NCI-H1105 (cell line): ENCODE measurements around the gene CDC25A.
"Not testable (repeated sequence)": the region's sequence is repeated elsewhere in the genome, so short reads cannot be mapped to it uniquely, and the experiment has no call there.

Experiments used
- DNase-seq: peaks from one replicate; lab custom pipeline; 2025; lab: John Stamatoyannopoulos, UW

Gene CDC25A

DNA sequence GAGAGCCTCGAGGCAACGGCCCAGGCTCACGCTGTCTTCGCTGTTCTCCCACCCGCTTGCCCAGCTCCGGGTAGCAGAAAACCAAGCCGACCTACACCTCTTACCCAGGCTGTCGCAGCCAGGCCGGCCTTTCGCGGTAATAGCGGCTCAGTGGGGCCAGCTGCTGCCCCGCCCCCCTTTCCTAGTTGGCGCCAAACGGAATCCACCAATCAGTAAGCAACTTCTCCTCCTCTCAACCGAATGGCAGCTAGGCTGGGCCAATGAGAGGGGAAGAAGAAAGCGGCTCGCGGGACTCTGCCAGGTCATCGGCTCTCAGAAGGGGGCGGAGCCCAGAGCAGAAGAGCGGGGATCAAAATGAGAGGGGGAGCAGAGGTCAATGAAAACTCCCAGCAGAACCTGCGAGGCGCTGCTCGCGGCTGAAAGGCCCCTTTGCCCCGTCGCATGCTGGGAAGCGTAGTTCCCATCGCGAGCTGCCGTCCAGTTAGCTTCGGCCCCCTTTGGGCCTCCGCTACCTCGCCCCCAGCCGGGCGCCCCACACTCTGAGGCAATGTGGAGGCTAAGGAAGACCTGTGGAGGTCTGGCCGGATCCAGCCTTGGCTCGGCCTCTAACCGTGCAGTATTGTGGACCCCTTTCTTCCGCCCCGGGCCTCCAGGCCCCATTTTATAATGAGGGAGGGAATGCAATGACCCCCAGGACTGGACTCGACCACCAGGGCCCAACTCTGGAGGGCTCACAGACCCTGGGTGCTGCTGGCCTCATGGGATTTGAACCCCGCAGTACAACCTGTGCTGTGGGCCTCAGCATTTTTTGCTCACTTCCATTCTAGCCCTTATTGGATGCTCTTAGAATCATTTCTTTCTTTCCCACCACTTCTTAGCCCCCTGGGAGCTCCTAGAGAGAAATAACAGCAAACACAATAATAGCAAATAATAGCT lies at the start of gene CDC25A:
Gene CDC25A, minus strand, starts transcription at position 152 of the 936 bp plus-strand sequence. CDS start 470 bp downstream, outside the sequence.
- peak; percentile 93 for DNase-seq

DNA sequence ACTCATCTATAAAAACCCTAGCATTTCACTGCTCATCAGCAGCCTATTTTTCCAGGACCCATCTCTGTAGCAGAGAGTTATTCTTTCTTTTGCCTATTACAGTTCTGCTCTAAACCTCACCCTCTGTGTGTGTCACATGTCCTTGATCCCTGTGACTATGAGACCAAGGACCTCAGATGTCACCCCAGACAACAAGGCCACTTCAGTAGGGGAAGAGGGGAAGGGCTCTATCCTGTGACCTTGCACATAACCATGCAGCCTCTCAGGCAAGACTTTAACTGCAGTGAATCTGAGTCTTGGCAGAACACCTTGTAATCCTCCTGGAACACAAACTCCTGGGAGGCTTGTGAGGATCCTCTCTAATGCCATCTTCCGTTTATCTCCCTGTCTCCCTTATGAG lies 48.3 kb upstream of the CDC25A start:
- DNase-seq: no peak

DNA sequence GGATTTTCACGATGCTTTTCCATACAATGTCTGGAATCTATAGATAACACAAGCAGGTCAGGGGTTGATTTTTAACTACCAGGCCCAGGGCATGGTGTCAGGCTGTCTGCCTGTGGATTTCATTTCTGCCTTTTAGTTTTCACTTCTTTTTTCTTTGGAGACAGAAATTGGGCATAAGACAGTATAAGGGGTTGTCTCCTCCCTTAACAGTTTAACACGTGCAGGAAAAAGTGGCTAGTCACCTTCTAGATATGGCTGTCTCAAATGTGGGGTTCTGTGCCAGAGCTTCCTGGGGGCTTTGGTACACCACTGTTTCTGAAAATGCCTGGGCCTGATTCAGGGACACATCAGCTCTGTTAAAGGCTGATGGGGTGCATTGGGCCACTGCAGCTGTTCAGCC lies 45.3 kb upstream of the CDC25A start:
- DNase-seq: no peak

GRCh38 chr3:48232734-48233133 lies 44.5 kb upstream of the CDC25A start:
- DNase-seq: peak; percentile 55

DNA sequence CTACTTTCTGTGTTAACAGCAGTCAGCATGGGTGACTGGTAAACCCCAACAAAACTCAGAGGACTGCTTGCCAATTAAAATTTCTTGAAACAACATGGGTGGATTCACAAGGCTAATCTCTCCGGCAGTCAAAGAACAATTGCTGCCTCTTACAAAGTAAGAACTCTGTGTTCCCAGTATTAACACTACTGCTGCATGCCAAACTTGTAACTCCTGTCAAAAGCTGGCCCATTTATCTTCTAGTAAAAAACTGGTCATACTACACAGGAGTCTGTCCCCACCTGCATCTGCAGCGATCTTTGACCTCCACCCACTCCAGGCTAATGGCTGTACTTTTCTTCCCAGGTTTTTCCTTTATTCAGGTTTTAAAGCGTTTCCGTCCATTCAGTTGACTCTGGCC lies 44.0 kb upstream of the CDC25A start:
- DNase-seq: no peak

- no peak for DNase-seq
Observed at GRCh38 chr3:48226939-48227338, 38.7 kb upstream of the CDC25A start.

DNA sequence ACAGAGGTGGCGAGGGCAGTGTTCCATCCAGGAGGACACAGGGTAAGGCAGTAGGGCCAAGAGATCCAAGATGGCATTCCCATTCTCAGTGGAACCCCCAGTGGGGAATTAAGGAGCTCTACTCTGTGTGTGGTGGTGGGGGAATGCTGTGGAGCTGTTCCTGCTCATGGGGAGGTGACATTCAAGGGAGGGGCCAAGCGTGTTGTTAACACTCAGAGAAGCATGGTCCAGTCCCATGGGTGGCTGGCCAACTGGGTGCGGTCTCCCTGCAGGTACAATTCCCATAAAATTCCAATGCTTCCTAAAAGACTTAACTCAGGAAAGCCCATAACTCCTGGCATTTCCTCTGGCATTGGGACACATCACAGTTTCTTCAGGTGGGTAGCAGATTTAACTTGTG lies 37.4 kb upstream of the CDC25A start:
- DNase-seq: no peak

GRCh38 chr3:48222616-48223513 lies 34.6 kb upstream of the CDC25A start, which contains the start of gene CAMP:
Gene CAMP (plus strand): TSS chr3:48223495. CDS start chr3:48223512, 17 bp downstream.
- no peak for DNase-seq

GRCh38 chr3:48220746-48221145 lies 32.5 kb upstream of the CDC25A start:
- no peak for DNase-seq

- DNase-seq: no peak
Observed at GRCh38 chr3:48219543-48219942, 31.3 kb upstream of the CDC25A start.

DNA sequence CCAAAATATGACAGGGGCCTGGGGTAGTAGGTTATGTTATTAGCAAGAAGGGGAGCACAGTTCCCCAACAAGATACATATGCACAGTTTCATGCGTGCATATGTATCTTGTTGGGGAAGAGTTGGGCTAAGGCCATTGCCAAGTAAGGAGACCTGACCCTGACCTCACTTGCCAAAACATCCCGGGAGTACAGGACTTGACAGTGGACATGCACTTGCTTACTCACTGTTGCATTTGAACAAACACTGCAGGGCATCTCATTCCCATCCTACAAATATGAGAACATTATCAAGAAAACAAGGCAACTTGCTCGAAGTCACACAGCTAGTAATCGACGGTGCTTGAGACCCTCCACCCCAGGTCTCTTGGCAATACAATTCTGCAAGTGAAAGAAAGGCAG lies 30.3 kb upstream of the CDC25A start:
- no peak for DNase-seq

- no peak for DNase-seq
Observed at GRCh38 chr3:48217449-48217848, 29.2 kb upstream of the CDC25A start.

- DNase-seq: no peak
Observed at GRCh38 chr3:48215876-48216275, 27.7 kb upstream of the CDC25A start.

- no peak for DNase-seq
Observed at GRCh38 chr3:48215466-48215865, 27.2 kb upstream of the CDC25A start.

DNA sequence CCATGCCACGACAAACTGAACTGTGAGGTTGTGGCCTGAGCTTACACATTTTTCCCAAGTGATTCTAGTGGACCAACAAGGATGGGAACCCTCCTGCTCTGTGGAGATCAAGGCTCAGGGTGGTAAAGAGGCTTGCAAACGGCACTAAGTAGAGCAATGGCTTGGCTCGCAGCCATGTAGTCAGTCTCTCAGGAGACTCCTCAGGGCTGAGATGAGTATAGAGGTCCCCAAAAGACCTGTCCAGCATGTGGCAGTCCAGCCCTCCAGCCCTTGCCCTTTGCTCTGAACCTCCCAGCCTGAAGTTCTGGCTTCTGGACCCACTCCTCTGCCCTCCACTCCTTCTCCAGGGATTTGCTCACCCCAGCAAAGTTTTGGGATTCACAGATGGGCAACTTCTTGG lies 26.8 kb upstream of the CDC25A start:
- DNase-seq: no peak

- no peak for DNase-seq
Observed at GRCh38 chr3:48214225-48214624, 26.0 kb upstream of the CDC25A start.

GRCh38 chr3:48211776-48212175 lies 23.6 kb upstream of the CDC25A start:
- not testable (repeated sequence) for DNase-seq

DNA sequence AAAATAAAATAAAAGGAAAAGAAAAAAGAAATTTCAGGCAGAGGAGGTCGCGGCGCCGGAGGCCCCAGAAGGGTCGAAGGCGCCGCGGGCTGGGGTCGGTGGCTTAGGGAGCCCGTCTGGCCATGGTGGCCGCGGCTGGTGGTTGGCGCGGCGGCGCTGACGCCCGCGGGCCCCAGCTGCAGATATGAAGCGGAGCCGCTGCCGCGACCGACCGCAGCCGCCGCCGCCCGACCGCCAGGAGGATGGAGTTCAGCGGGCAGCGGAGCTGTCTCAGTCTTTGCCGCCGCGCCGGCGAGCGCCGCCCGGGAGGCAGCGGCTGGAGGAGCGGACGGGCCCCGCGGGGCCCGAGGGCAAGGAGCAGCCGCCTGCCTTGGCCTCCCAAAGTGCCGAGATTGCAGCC lies 22.3 kb upstream of the CDC25A start:
- not testable (repeated sequence) for DNase-seq

- DNase-seq: no peak
Observed at GRCh38 chr3:48209445-48209844, 21.2 kb upstream of the CDC25A start.

DNA sequence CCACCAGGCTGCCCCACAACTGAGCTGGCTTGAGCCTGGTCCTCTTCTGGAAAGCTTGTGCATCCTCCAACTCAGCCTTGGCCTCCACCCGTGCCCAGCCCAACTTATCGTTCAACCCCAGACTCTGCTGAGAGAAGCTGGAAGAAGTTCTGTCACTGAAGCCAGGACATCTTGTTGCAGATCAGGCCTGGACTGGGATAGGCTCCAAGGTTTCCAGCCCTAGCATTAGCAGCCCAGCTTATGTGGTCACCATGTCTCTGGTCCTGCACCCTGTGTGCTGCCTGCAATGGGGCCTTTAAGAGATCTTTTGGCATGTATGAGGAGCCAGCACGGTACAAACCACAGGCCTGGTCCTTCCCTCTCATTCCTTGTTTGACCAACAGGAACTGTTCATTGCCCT lies 19.9 kb upstream of the CDC25A start:
- no peak for DNase-seq

DNA sequence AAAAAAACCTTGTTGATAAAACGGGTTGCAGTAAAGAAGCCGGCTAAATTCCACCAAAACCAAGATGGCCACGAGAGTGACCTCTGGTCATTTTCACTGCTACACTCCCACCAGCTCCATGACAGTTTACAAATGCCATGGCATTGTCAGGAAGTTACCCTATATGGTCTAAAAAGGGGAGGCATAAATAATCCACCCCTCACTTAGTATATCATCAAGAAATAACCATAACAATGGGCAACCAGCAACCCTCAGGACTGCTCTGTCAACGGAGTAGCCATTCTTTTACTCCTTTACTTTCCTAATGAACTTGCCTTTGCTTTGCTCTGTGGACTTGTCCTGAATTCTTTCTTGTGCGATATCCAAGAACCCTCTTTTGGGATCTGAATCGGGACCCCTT lies 14.4 kb upstream of the CDC25A start:
- DNase-seq: no peak

- no peak for DNase-seq
Observed at GRCh38 chr3:48199117-48199516, 10.9 kb upstream of the CDC25A start.

GRCh38 chr3:48196611-48197010 lies 8.4 kb upstream of the CDC25A start:
- no peak for DNase-seq
